Measurements from ENCODE around the gene PTGER4. TPM values are rescaled to one million over a fixed set of nuclear protein-coding genes. Genes with fewer than 3 reads are reported as not detected.
"Not testable (repeated sequence)": the region's sequence is repeated elsewhere in the genome, so short reads cannot be mapped to it uniquely, and the experiment has no call there.

PTGER4 gene
- total RNA-seq, 3 donors from 2014 or later, result 115 to 188 (median 173) TPM

- DNase-seq, result no peak
These were observed 24.6 kb upstream of the PTGER4 start for GRCh38 chr5:40655138-40655537.

GRCh38 chr5:40656091-40656490 lies 23.6 kb upstream of the PTGER4 start:
- H3K36me3 Mint-ChIP-seq (ENCODE audit: insufficient read depth); H3K27me3 Mint-ChIP-seq (ENCODE audit: low read depth); H3K4me3 Mint-ChIP-seq; H3K9me3 Mint-ChIP-seq; DNase-seq; ATAC-seq: not testable (repeated sequence)
- H3K4me1 Mint-ChIP-seq (ENCODE audit: low read depth), result peaks cover 53% of the 10 kb centered on the region

More at GRCh38 chr5:40655138-40655537, 24.6 kb upstream of the PTGER4 start:
- H3K36me3 Mint-ChIP-seq (ENCODE audit: insufficient read depth), result no peaks in the 10 kb centered on the region
- peak; percentile 25 to 32 for ATAC-seq
- H3K4me3 Mint-ChIP-seq, result peak overlapping the region; percentile 81
- no peaks in the 10 kb centered on the region for H3K9me3 Mint-ChIP-seq
- H3K27me3 Mint-ChIP-seq (ENCODE audit: low read depth), result no peaks in the 10 kb centered on the region
- peaks cover 61% of the 10 kb centered on the region for H3K4me1 Mint-ChIP-seq (ENCODE audit: low read depth)

- no peak for DNase-seq
- no peak overlapping the region for H3K4me3 Mint-ChIP-seq
- no peaks in the 10 kb centered on the region for H3K9me3 Mint-ChIP-seq
- H3K27me3 Mint-ChIP-seq (ENCODE audit: low read depth), result no peaks in the 10 kb centered on the region
- H3K4me1 Mint-ChIP-seq (ENCODE audit: low read depth), result peaks cover 49% of the 10 kb centered on the region
- H3K36me3 Mint-ChIP-seq (ENCODE audit: insufficient read depth), result no peaks in the 10 kb centered on the region
- ATAC-seq, result no peak
These were observed 22.9 kb upstream of the PTGER4 start for GRCh38 chr5:40656766-40657165.

GRCh38 chr5:40660751-40661150 lies 19.0 kb upstream of the PTGER4 start:
- Mint-ChIP-seq H3K4me1 (ENCODE audit: low read depth) (peaks cover 13% of the 10 kb centered on the region), H3K27me3 (ENCODE audit: low read depth) (no peaks in the 10 kb centered on the region), H3K4me3 (no peak overlapping the region), H3K36me3 (ENCODE audit: insufficient read depth) (no peaks in the 10 kb centered on the region), H3K9me3 (no peaks in the 10 kb centered on the region)
- DNase-seq (no peak), ATAC-seq (no peak)

- peaks cover 19% of the 10 kb centered on the region for H3K4me1 Mint-ChIP-seq (ENCODE audit: low read depth)
- no peak for DNase-seq
- H3K36me3 Mint-ChIP-seq (ENCODE audit: insufficient read depth), result no peaks in the 10 kb centered on the region
- H3K4me3 Mint-ChIP-seq, result no peak overlapping the region
- H3K27me3 Mint-ChIP-seq (ENCODE audit: low read depth), result no peaks in the 10 kb centered on the region
- H3K9me3 Mint-ChIP-seq, result no peaks in the 10 kb centered on the region
- no peak for ATAC-seq
These were observed 13.9 kb upstream of the PTGER4 start for GRCh38 chr5:40665635-40666298.

GRCh38 chr5:40666657-40667056 lies 13.1 kb upstream of the PTGER4 start:
- ATAC-seq (no peak), DNase-seq (no peak)
- Mint-ChIP-seq H3K27me3 (ENCODE audit: low read depth) (no peaks in the 10 kb centered on the region), H3K9me3 (no peaks in the 10 kb centered on the region), H3K4me1 (ENCODE audit: low read depth) (peaks cover 23% of the 10 kb centered on the region), H3K4me3 (no peak overlapping the region), H3K36me3 (ENCODE audit: insufficient read depth) (no peaks in the 10 kb centered on the region)

GRCh38 chr5:40667161-40667663 lies 12.5 kb upstream of the PTGER4 start:
- Mint-ChIP-seq H3K4me1 (ENCODE audit: low read depth) (peaks cover 24% of the 10 kb centered on the region), H3K27me3 (ENCODE audit: low read depth) (no peaks in the 10 kb centered on the region), H3K9me3 (no peaks in the 10 kb centered on the region), H3K36me3 (ENCODE audit: insufficient read depth) (no peaks in the 10 kb centered on the region), H3K4me3 (no peak overlapping the region)
- ATAC-seq (no peak), DNase-seq (no peak)

GRCh38 chr5:40669606-40670390 lies 9.9 kb upstream of the PTGER4 start:
- Mint-ChIP-seq H3K4me1 (ENCODE audit: low read depth) (peaks cover 46% of the 10 kb centered on the region), H3K27me3 (ENCODE audit: low read depth) (no peaks in the 10 kb centered on the region), H3K4me3 (no peak overlapping the region), H3K9me3 (no peaks in the 10 kb centered on the region), H3K36me3 (ENCODE audit: insufficient read depth) (no peaks in the 10 kb centered on the region)
- ATAC-seq, result no peak
- DNase-seq, result no peak

- no peaks in the 10 kb centered on the region for H3K9me3 Mint-ChIP-seq
- ATAC-seq (no peak), DNase-seq (no peak)
- no peak overlapping the region for H3K4me3 Mint-ChIP-seq
- H3K4me1 Mint-ChIP-seq (ENCODE audit: low read depth), result peaks cover 69% of the 10 kb centered on the region
- H3K36me3 Mint-ChIP-seq (ENCODE audit: insufficient read depth), result no peaks in the 10 kb centered on the region
- H3K27me3 Mint-ChIP-seq (ENCODE audit: low read depth), result no peaks in the 10 kb centered on the region
These were observed 7.3 kb upstream of the PTGER4 start for GRCh38 chr5:40672425-40672824.

GRCh38 chr5:40674661-40675235 lies 5.0 kb upstream of the PTGER4 start:
- ATAC-seq (no peak), DNase-seq (no peak)
- Mint-ChIP-seq H3K9me3 (no peaks in the 10 kb centered on the region), H3K27me3 (ENCODE audit: low read depth) (no peaks in the 10 kb centered on the region), H3K36me3 (ENCODE audit: insufficient read depth) (no peaks in the 10 kb centered on the region), H3K4me1 (ENCODE audit: low read depth) (peaks cover 76% of the 10 kb centered on the region), H3K4me3 (no peak overlapping the region)

- Mint-ChIP-seq H3K4me3 (peak overlapping the region; percentile 37), H3K36me3 (ENCODE audit: insufficient read depth) (peaks cover 4% of the 10 kb centered on the region), H3K4me1 (ENCODE audit: low read depth) (peaks cover 67% of the 10 kb centered on the region), H3K27me3 (ENCODE audit: low read depth) (no peaks in the 10 kb centered on the region), H3K9me3 (no peaks in the 10 kb centered on the region)
- ATAC-seq, result peak; percentile 38 to 42
- no peak for DNase-seq
These were observed 4.2 kb upstream of the PTGER4 start for GRCh38 chr5:40675396-40676133.

GRCh38 chr5:40676613-40677343 lies 2.9 kb upstream of the PTGER4 start:
- H3K4me3 Mint-ChIP-seq, result peak overlapping the region; percentile 41
- no peaks in the 10 kb centered on the region for H3K27me3 Mint-ChIP-seq (ENCODE audit: low read depth)
- DNase-seq (no peak), ATAC-seq (no peak)
- H3K4me1 Mint-ChIP-seq (ENCODE audit: low read depth), result peaks cover 62% of the 10 kb centered on the region
- peaks cover 15% of the 10 kb centered on the region for H3K36me3 Mint-ChIP-seq (ENCODE audit: insufficient read depth)
- H3K9me3 Mint-ChIP-seq, result no peaks in the 10 kb centered on the region

- no peak for DNase-seq
- Mint-ChIP-seq H3K9me3 (no peaks in the 10 kb centered on the region), H3K36me3 (ENCODE audit: insufficient read depth) (peaks cover 22% of the 10 kb centered on the region), H3K4me1 (ENCODE audit: low read depth) (peaks cover 59% of the 10 kb centered on the region), H3K27me3 (ENCODE audit: low read depth) (no peaks in the 10 kb centered on the region), H3K4me3 (peak overlapping the region; percentile 41)
- ATAC-seq, result no peak
These were observed 2.3 kb upstream of the PTGER4 start for GRCh38 chr5:40677456-40677855.

All from activated T-cell treated with anti-CD3 and anti-CD28 coated beads, Interleukin-2, amount 50 U/mL, for 4 hours (primary cell).